GM10248 (cell line): ENCODE results near the gene HPSE2.

Source experiments
- CTCF ChIA-PET: fragments of 300-600 bp; sonication (Branson Sonifier 250); formaldehyde crosslinking; extraction: SDS; loops from one replicate; lab custom pipeline; 2021; ENCODE audit warnings: antibody characterized with exemption; lab: Yijun Ruan, JAX
- POLR2A ChIA-PET: fragments of 350-650 bp; sonication (Branson Sonifier 250); formaldehyde crosslinking; extraction: SDS; loops from one replicate; lab custom pipeline; 2020; ENCODE audit warnings: antibody characterized with exemption; lab: Yijun Ruan, JAX
- DNase-seq: peaks from one replicate; pipeline ENCODE4 v3.0.0; 2012; ENCODE audit errors: extremely low spot score
- TF ChIP-seq, protein P1 (sequence below): IDR thresholded peaks from 2 replicates; pipeline ENCODE4 v1.5.1; 2012; ENCODE audit warnings: mild to moderate bottlenecking, low read depth; ENCODE audit errors: extremely low read depth, missing control alignments, control extremely low read depth

Gene HPSE2

DNA sequence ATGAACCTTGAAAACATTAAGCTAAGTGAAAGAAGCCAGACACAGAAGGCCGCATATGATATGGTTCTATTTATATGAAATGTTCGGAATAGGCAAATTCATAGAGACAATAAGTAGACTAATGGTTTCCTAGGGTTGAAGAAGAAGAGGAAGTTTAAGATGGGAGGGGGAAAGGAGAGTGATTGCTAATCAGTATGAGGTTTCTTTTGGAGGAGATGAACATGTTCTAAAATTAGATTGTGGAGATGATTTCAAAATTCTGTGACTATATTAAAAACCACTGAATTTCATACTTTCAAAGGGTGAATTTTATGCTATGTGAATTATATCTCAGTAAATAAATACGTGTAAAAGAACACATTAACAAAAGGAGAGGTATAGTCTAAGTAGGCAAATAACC is 612.5 kb downstream of the HPSE2 start:
- TF ChIP-seq, protein P1, sequence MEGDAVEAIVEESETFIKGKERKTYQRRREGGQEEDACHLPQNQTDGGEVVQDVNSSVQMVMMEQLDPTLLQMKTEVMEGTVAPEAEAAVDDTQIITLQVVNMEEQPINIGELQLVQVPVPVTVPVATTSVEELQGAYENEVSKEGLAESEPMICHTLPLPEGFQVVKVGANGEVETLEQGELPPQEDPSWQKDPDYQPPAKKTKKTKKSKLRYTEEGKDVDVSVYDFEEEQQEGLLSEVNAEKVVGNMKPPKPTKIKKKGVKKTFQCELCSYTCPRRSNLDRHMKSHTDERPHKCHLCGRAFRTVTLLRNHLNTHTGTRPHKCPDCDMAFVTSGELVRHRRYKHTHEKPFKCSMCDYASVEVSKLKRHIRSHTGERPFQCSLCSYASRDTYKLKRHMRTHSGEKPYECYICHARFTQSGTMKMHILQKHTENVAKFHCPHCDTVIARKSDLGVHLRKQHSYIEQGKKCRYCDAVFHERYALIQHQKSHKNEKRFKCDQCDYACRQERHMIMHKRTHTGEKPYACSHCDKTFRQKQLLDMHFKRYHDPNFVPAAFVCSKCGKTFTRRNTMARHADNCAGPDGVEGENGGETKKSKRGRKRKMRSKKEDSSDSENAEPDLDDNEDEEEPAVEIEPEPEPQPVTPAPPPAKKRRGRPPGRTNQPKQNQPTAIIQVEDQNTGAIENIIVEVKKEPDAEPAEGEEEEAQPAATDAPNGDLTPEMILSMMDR: no peak
- ChIA-PET POLR2A (no interaction called here), CTCF (no interaction called here)
- DNase-seq: no peak

DNA sequence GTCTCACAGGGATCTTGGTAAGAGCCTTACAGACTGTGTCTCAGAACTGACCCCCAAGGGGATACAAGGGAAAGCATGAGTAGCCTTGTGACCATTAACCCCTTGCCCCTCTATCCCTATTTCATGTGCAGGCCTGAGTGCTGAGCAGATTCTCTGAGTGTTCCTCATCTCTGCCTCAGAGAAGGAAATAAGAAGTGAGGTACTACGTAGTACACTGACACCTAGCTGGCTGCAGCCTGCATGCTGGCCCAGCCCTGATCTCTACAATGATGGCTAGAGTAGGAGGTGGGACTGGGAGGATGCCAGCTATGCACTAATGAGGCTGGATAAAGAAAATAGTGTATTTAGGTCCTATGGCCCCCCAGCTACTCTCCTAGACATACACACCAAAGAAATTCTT is 614.0 kb downstream of the HPSE2 start:
- no peak for DNase-seq
- CTCF ChIA-PET: no interaction called here
- TF ChIP-seq, protein P1: peak; percentile 10
- POLR2A ChIA-PET: no interaction called here

DNA sequence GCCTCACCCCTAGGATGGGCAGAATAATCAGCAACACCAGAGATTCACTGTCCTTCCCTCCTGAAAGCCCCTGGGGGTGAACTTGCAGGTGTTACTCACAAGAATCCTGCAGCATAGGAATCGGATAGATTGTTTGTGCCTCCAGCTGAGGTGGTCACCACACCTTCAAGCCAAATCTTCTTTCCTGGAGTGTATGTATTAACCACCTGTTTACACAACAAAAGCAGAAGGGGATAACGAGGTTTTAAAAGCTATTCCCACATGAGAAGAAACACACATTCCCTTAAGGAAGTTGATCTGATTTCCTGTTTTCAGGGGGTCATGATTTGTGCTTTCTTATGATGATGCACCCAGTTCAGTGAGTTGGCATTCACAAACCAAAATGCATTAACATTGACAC is 615.1 kb downstream of the HPSE2 start:
- TF ChIP-seq, protein P1: no peak
- ChIA-PET CTCF (no interaction called here), POLR2A (no interaction called here)
- DNase-seq: no peak

DNA sequence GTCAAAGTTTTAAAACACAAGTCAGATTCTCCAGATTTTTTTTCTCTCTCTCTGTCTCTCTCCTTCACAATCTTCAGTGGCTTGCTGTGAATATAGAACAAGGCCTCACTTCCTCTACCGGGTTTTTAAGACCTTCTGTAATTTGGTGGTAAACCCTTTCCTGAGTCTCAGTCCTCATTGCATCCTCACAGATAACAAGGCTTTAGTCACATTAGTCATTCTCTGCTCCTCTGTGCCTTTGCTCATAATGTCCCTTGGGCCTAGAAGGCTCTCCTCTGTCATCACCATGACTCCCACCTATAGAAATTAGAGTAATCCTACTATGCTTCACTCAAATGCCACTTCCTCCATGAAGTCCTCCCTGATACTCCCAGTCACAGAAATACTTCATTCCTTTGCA is 616.2 kb downstream of the HPSE2 start:
- no peak for DNase-seq
- TF ChIP-seq, protein P1: no peak
- POLR2A ChIA-PET: no interaction called here
- CTCF ChIA-PET: interaction anchor here (1.5 kb wide), 1 partner anchor 10 kb away, joined by 3 read pairs; no protein-coding TSS in a partner anchor

DNA sequence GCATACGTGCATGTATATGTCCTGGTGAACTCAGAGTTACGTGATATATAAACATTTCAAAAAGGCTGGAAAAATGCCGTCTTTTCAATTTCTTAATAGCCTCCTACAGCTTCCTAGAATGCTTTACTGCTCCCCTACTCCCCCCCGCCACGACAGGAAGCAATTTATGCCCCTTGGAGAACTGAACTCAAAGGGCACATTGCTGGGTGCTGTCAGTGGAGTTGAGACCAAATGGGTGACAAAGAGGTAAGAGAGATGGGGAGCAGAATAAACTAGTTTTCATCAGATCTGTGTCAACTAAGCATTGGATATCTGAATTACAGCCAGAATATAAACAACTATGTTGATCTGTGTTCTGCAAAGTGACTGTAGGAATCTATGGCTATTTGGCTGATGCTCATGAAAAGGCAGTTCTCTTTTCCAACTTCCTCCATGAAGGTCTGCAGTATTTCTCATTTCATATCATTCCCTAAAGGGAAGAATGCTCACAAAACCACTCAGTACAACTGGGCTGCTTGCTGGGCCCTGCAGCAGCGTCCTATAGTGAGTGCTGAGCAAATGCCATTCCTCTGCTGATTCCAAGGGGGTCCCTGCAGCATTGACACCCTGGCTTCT is 617.6 kb downstream of the HPSE2 start:
- DNase-seq: no peak
- ChIA-PET CTCF (interaction anchor here (1.5 kb wide), 1 partner anchor 9 kb away, joined by 3 read pairs; no protein-coding TSS in a partner anchor), POLR2A (no interaction called here)
- TF ChIP-seq, protein P1: no peak

DNA sequence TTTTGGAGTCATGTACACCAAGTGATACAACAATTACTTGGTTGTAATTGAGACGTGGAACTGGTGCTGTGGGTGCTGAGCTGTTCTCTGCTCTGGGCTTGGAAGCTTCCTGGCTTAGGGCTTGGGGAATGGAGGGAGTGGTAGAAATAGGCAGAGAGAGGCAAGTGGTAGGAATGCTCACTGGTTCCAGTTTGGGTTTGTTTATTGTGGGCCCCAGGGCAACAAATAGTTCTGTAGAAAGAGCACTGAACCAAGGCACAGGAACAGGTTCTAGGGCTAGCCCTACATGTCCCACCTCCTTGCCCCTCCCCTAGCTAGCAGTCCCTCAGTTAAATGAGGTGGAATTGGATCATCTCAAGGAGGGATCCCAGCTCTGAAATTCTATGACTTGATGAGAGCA is 622.2 kb downstream of the HPSE2 start:
- CTCF ChIA-PET: no interaction called here
- DNase-seq: no peak
- POLR2A ChIA-PET: no interaction called here
- TF ChIP-seq, protein P1: no peak

DNA sequence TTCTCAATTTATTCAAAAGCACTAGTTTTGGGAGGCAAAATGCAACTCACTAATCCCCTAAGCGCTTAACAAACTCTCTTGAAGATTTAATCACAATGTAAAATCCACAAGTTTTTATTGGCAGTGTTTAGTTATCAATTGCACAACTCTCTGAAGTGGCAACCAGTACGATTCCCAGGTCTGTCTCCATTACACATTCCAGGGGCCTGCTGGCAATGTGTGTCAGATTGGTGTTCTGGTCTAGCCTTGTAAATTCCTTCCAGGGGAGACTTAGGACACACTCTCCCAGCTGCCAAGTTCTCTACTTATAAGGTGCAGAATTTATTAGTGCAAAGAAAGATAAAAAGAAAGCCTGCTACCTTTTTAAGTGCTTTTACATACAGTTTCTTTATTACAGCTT is 624.2 kb downstream of the HPSE2 start:
- ChIA-PET POLR2A (no interaction called here), CTCF (interaction anchor here (1.7 kb wide), 1 partner anchor 13 kb away, joined by 3 read pairs; no protein-coding TSS in a partner anchor)

More for the DNA sequence above, 624.2 kb downstream of the HPSE2 start:
- TF ChIP-seq, protein P1: no peak
- DNase-seq: no peak
